Stimulated activated CD4-positive, alpha-beta T cell treated with anti-CD3 and anti-CD28 coated beads, Interleukin-15, amount 100 ng/mL, for 1 hour (primary cell): ENCODE measurements around the gene KCND2.

ENCODE experiments used
- DNase-seq, 2 donors: peaks; one replicate each; pipeline ENCODE4 v3.0.0-alpha.2; 2020; ENCODE audit warnings: low read depth in 1 of 2, low spot score in 1 of 2

Gene KCND2

DNA sequence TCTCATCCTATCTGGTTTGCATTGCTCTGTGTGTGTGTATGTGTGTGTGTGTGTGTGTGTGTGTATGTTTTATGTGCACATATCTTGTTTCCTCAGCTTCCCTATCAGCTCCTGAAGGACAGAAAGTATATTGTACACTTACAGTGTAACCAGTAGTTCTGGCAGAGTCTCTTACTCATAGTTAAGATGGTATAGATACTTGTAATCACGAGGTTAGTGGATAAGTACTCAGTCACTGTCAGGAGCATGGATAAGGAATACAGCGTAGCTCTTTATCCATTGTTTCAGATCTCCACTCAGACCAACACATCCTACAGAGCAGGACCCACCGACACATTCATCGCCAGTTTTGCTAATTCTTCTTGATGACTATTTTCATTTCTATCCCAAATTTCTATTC lies 309.9 kb downstream of the KCND2 start:
- no peak for DNase-seq

DNA sequence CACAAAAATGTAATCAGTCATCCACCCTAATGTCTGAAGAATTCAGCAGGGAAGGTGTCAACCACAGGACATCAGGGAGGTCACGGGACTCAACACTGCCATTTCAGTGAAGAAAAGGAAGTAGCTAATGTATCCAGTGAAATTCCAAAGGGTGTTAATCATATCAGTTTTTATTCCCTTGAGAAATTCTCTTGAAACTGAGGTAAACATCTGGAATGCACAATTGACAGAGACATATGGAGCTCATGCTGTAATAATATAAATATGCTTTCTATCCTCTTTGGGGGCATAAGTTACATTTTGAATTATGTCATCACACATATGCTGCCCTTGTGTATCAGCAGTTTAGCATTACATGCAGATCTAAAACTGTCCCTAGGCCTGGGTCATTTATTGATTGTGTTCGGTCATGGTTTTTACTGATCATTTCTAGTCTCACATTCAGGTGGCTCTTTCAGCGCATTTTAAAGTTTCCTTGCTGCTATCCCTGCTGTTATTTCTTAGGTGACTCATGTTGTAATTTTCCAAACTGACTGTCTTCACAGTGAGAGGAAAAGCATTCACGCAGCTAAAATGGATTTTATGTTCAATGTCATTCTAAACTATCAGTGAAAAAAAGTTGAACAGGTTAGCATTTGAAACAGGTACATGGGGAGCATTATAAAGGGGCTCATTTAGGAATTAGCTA lies 311.1 kb downstream of the KCND2 start:
- DNase-seq, result no peak

DNA sequence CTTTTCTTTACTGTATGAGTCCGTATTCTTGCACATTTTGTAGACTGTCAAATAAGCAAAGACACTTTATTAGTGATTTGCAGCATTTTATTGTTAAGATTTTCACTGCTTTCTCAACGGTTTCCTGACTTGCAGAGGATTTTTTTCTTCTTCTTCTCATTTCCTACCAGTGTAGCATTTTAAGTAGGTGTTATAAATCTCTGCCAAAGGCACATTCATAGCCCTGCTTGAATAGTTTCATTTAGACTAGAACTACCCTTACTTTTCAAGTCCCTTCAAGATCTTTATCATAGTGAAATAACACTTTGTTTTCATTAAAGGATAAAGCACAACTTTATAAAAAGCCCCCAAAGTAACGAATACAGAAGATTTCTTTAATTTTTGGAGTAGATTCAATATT lies 313.6 kb downstream of the KCND2 start:
- DNase-seq, result no peak

DNA sequence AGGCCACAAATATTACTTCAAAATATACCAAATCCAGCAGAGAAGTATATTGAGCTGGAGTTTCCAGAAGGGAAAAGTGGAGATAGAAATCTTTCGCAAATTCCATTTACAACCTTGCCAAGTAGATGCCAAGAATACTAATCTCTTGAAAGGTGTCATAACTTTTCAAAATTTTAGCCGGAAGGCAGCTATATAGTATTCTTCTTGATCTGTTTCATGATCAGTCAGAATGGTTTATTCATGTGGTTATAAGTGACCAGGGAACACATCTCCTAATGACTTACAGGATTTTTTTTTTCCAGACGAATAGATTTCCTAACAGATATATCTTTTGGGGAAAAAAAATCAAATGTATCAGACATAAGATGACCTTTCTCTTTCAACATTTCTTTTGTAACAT lies 314.3 kb downstream of the KCND2 start:
- no peak for DNase-seq

DNA sequence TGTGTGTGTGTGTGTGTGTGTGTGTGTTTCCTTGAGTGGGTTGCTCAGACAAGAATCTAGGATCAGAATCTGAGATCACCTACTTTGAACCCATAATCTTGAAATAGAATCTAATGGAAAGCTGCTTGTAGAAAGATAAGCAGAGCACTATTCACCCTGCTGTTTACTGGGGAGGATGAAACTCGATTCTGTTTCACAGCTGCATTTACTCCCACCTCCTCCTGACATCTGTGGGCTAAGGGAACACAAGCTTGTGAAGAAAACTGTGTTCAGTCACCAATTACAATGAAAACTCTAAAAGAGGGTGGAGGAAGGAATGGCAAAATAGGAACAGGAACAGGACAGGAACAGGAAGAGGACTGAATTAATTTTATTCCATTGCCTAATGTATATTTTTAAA lies 315.4 kb downstream of the KCND2 start:
- no peak for DNase-seq

DNA sequence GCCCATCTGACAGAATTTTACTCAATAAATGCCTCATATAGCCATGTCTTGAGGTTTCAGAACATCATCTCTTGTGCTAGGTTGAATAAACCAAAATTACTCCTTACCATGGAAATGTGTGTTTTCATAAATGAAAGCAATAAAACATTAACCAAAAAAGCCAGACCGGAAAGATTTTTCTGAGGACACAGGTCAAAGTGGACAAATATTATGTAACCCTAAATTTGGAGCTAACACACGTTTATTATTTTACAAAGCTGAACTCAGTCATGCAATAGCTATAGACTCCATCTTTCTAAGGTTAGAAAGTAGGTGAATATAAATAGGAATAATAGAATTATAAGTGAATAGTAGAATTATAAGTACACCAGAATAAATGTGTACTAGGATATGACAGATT lies 315.9 kb downstream of the KCND2 start:
- no peak for DNase-seq

DNA sequence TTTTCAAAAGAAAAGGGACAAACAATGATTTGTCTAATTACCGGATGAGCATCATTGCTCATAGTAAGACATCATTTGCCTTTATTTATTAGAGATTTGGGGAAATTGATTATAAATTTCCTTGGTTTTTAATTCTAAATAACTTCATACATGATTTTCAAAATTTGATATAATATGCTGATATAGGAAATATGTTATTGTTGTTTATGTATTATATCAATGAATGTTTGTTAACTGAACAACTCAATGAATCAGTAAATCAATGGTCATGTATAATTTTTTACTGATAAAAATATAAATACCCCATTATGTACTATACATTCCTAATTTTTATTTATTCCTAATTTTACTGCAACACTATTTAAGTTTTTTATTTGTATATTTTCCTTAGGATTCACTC lies 327.6 kb downstream of the KCND2 start:
- DNase-seq, result no peak

DNA sequence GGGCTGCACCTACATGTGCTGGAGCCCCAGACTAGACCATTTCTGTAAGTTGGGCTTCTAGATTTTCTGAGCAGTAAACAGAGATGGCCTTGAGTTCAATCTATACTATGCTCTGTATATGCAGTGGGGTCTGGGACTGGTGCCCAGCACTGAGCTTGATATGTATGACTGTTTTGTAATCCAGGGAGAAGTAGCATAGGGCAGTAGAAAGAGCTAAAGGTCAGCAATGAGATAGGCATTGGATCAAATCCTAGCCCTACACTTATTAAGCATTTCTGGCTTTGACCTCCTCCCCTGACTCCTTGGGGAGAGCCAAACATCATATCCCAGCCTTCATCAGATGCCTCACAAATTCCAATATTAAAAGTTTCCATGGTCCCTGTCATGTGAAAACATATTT lies 330.4 kb downstream of the KCND2 start:
- no peak for DNase-seq

DNA sequence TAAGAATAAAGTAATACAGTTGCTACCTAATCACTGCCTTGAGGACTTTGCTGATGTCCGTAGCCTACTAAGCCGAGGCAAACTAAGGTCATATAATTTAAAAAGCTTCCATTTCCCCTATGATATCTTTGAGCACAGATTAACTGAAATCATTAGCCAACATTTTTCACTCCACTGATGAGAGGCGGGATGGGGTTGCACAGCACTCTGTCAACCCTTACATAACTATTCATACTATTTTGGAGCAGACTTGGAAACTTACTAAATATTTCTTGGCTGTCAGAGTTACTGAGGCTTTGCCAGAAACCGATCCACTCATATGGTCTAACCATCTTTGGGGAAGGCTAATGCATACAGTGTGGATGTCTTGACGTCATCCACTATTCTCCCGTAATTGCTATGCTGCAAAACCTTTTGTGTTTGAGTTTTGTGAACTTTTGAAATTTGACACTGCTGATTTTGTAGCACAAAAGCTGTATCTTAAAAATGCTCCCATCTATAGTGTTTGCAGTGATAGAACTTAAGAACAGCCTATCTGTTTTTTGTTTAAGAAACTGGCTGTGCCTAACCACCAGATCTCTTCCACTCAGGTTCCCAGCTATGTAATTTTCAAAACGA lies 336.3 kb downstream of the KCND2 start:
- no peak for DNase-seq

DNA sequence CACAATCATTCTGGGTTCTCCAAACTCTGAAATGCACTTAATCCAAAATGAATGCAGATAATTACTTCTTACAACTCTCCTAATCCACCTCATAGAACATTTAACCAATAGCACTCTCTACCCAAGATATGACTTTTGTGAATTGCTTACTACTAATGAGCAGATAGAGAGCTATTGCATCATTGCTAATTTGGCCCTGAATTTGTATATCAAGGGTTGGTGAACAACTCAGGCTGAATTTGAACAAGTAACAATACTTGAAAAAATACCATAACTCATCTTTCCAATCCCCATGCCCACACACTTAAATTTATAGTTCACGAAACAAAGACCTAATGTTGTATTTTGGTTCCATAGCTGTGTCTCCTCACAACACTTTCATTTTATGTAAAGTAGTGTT lies 339.0 kb downstream of the KCND2 start:
- DNase-seq, result no peak

DNA sequence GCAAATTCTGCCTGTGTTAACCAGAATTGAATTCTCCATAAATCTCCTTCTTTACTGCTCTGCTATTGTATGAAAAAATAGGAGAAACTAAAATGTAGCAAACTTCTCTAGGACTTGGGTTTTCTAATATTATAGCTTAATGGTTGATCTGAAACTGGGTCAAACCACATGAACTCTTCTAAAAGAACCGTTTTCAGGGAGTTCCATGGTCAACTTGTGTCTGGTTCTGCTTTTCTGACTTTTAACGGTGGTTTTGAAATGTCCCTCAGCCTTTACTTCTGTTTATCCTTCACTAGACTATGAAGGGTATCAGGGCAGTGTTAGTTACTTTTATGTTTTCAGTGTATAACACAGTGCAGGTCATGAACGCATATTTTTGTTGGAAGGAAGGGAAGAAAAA lies 342.7 kb downstream of the KCND2 start:
- DNase-seq, result no peak

DNA sequence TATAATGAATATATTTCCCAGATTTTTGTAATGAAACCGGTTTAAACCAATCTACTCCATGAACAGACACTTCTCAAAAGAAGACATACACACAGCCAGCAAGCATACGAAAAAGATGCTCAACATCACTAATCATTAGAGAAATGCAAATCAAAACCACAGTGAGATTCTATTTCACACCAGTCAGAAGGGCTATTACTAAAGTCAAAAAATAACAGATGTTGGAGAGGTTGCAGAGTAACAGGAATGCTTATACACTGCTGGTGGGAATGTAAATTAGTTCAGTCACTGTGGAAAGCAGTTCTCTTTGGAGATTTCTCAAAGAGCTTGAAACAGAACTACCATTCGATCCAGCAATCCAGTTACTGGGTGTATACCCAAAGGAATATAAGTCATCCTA lies 344.3 kb downstream of the KCND2 start:
- DNase-seq, result no peak

DNA sequence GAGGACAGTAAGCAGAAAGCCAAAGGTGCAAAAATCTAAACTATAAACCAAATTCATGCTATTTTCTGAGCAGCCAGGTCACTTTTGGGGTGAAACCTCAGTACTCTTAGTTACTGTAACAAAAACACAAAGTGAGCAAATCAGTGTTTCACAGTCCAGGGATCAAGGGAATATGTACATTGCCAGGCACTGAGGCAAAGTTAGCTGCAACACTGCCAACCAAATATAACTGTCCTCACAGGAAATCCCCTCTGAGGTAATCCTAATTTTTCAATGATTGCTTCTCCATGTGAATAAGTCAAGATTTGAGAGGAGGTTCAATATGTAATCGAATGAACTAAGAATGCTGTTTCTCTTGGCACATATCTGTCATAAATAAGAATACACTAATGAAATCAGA lies 355.3 kb downstream of the KCND2 start:
- no peak for DNase-seq

DNA sequence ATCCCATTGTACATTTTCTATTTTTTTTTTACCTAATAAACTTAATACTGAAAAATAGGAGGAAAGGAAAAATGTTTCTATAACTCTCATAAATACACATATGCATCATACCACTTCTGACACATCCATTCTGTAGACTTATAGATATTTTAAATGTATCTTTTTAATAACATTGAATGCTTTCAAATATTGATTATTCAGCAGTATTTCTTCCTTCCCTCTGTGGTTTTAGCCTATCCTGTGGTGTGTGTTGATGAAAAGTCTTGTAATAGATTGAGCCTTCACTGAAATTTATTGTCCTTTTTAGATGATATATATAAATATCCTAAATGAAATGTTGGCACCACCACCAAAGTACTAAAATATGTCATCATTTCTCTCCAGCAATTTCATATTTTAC lies 366.9 kb downstream of the KCND2 start:
- DNase-seq, result no peak

DNA sequence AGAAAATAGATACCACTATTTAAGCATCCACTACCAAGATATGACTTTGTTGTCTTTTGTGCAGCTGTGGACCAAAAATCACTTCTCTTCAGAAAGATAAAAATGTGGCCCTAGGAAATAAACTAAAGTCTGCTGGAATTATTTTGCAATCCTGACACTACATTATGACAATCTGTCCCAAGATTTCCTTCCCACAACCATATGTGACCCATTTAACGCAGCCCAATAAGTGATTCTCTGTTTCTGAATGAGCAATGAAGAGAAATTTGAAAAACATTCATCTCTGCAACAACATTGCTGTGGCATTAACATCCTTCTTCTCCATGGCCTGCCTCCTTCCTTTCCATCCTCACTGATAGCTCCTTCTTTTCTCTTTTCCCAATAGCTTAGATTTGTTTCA lies 373.0 kb downstream of the KCND2 start:
- no peak for DNase-seq

DNA sequence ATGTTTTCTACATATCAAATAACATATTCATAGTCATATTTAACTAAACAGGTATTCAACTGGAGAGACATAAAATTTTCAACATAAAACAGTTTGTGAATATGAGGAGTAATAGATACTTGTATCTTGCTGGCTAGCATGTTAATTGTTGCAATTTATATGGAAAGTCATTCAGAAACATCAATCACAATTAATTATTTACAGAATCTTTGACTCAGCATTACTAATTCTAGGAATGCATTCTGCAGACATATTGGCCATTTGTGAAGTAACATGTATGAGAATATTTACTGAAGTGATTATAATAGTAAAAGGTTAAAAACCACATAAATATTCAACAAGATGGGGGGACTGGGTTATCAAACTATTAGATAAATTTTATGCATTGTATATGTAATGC lies 381.3 kb downstream of the KCND2 start:
- DNase-seq, result no peak

DNA sequence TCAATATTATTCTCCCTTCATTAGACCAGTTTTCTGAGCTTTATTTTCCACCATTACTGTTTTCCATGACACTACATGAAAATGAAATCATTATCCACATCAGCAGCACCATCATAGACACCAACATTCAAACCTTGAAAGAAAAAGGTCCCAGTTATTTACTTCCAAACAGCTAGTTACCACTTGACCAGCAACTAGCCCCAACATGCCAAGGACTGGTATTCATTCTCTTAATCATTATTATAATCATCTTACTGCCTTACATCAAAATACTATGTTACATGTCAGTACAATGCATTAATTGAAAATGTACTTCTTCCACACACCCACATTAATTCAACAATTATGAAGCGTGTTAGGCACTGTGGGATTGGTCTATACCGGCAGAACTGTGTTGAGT lies 385.5 kb downstream of the KCND2 start:
- no peak for DNase-seq

DNA sequence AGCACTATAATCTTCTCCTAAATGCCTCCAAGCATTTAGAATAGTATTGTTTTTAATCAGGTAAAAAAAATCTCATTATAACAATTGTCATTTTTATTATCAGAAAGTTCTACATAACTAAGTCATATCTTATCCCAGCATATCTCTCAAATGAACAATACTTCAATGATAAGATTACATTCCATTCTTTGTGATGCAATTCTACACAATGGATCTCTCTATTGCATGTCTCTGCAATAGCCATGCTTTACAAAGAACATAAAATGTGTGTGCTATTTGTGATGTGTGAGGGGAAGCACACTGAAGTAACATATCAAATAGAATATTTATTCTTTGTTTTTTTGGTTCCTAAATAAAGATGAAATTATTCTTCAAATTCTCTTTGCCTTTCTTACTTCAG lies 389.3 kb downstream of the KCND2 start:
- no peak for DNase-seq

DNA sequence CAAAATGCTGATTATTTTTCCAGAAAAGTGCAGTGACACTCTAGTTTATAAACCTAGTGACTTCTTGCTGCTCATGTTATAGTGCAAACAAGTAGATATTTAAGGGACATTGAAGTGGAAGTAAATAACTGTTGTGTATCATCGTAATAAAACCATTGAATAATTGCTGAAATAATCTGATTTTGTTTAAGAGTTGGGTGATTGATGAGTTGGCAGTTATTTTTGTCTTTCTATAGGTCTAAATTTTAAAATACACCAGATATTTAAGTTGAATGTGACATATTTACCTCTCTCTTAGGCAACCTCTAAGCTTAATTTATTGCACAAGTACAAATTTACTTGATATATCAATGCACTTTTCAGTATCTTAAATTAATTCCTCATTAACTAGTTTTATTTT lies 392.1 kb downstream of the KCND2 start:
- no peak for DNase-seq

DNA sequence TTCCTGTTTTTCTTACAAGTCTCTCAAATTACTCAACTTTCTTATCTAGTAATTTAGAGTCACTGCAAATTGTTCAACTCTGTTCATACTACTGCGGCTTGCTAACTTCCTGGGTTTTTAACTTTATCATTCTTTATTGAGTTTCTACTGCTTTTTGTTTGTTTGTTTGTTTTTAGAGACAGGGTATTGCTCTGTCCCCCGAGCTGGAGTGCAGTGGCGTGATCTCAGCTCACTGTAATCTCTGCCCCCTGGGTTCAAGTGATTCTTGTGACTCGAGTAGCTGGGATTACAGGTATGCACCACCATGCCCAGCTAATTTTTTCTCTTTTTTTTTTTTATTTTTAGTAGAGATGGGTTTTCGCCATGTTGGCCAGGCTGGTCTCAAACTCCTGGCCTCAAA lies 402.1 kb downstream of the KCND2 start:
- DNase-seq, result no peak

DNA sequence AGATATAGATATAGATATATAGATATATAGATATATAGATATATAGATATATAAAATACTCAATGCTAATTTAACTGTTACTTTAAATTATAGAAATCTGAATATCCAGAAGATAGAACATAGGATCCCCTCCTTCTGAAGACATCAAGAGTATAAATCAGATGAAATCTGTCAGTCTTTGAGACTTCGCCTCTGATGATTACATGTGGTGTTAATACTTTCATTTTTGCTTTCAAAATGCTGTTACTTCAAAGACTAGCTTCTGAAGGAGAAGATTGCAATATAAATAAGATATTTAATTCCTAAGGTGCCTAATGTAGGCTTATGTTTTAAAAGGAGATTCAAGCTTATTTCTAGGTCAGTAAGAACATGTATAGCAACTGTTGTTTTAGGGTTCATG lies 404.6 kb downstream of the KCND2 start:
- no peak for DNase-seq

DNA sequence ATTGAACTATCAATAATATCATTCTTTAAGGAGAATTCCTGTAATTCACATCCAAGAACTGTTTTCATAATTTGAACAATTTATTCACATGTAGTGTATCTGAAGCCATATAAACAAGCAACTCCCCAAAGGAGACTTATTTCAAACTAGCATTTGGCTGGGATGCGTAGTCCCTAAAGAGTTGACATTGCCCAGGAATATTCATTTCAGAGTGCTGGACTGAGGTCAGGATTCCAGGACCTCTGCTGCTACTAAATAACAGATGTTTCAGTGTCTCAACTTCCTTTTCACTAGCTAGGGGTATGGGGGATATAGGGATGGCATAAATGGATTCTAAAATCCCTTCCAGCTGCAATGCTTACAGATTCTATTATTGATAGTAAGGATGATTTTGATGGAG lies 408.0 kb downstream of the KCND2 start:
- no peak for DNase-seq

DNA sequence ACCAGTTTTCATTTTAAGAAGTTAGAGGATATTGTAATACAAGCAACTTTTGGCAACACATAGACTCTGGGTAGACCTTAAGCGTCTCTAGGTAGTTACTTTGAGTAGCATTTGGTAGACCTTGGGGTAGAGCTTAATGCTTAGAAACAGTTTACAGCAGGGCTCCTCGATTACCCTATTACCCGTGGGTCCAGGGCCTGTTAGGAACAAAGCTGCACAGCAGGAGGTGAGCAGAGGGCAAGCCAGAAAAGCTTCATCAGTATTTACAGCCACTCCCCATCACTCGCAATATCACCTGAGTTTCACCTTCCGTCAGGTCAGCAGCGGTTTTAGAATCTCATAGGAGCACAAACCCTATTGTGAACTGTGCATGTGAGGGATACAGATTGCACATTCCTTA lies 411.5 kb downstream of the KCND2 start:
- no peak for DNase-seq
